SH-SY5Y (cell line): ENCODE results near the gene SNRPD3.

Experiments used
- GATA2 ChIP-seq: IDR thresholded peaks from 2 replicates; pipeline ENCODE4 v1.6.1; 2011; ENCODE audit warnings: mild to moderate bottlenecking, low read depth, low read length
- GATA3 ChIP-seq: IDR thresholded peaks from 2 replicates; pipeline ENCODE4 v1.6.1; 2011; ENCODE audit warnings: low read depth, mild to moderate bottlenecking, low read length, moderate library complexity

Gene SNRPD3

GRCh38 chr22:24588757-24589481 is 33.1 kb downstream of the SNRPD3 start:
- TF ChIP-seq GATA3, result no peak
- no peak for TF ChIP-seq GATA2

- TF ChIP-seq GATA3 (no peak), GATA2 (no peak)
Measured at GRCh38 chr22:24589518-24590030, 33.8 kb downstream of the SNRPD3 start.

- TF ChIP-seq GATA2 (no peak), GATA3 (no peak)
Measured at GRCh38 chr22:24590596-24591173, 34.9 kb downstream of the SNRPD3 start.

GRCh38 chr22:24591286-24591830 is 35.6 kb downstream of the SNRPD3 start:
- TF ChIP-seq GATA3 (no peak), GATA2 (no peak)

GRCh38 chr22:24592058-24592850 is 36.5 kb downstream of the SNRPD3 start:
- TF ChIP-seq GATA2 (no peak), GATA3 (no peak)

- TF ChIP-seq GATA2 (no peak), GATA3 (no peak)
Measured at GRCh38 chr22:24592851-24593558, 37.2 kb downstream of the SNRPD3 start, which contains the start of gene LRRC75B. Gene LRRC75B, minus strand, starts transcription at chr22:24593073. Its CDS starts 34 bp downstream, at chr22:24593039.

- TF ChIP-seq GATA3, result no peak
- TF ChIP-seq GATA2, result no peak
Measured at GRCh38 chr22:24593836-24594568, 38.2 kb downstream of the SNRPD3 start.

GRCh38 chr22:24594569-24595120 is 38.8 kb downstream of the SNRPD3 start:
- TF ChIP-seq GATA3 (no peak), GATA2 (no peak)

GRCh38 chr22:24595228-24595627 is 39.4 kb downstream of the SNRPD3 start:
- no peak for TF ChIP-seq GATA2
- TF ChIP-seq GATA3, result no peak

GRCh38 chr22:24595863-24596262 is 40.1 kb downstream of the SNRPD3 start:
- no peak for TF ChIP-seq GATA3
- no peak for TF ChIP-seq GATA2

GRCh38 chr22:24599514-24599913 is 43.7 kb downstream of the SNRPD3 start:
- no peak for TF ChIP-seq GATA2
- no peak for TF ChIP-seq GATA3

- TF ChIP-seq GATA2 (peak; percentile 23; the same call in 1 of the 2 replicates), GATA3 (no peak)
Measured at GRCh38 chr22:24601217-24602104, 45.7 kb downstream of the SNRPD3 start.
